Suppressor macrophage treated with lipopolysaccharide for 1 hour (primary cell): ENCODE measurements around the gene TMEM121.
"Not testable (repeated sequence)": the region's sequence is repeated elsewhere in the genome, so short reads cannot be mapped to it uniquely, and the experiment has no call there.

Source experiments
- DNase-seq, 3 donors: peaks; one replicate each; pipeline ENCODE4 v3.0.0-alpha.2; 2020 to 2022

Gene TMEM121

GRCh38 chr14:105547072-105547471, 20.7 kb downstream of the TMEM121 start:
- not testable (repeated sequence) for DNase-seq

- no peak for DNase-seq
Observed at GRCh38 chr14:105547741-105548169, 21.4 kb downstream of the TMEM121 start.

- DNase-seq, result no peak
Observed at GRCh38 chr14:105549481-105549880, 23.1 kb downstream of the TMEM121 start.

- DNase-seq, result no peak
Observed at GRCh38 chr14:105554022-105554421, 27.6 kb downstream of the TMEM121 start.

- no peak for DNase-seq
Observed at GRCh38 chr14:105554523-105554922, 28.1 kb downstream of the TMEM121 start.

GRCh38 chr14:105557671-105558070, 31.3 kb downstream of the TMEM121 start:
- not testable (repeated sequence) for DNase-seq

GRCh38 chr14:105558449-105559154, 32.2 kb downstream of the TMEM121 start:
- not testable (repeated sequence) for DNase-seq

- not testable (repeated sequence) for DNase-seq
Observed at GRCh38 chr14:105559384-105560047, 33.1 kb downstream of the TMEM121 start.

GRCh38 chr14:105560048-105560669, 33.8 kb downstream of the TMEM121 start:
- not testable (repeated sequence) for DNase-seq

GRCh38 chr14:105561345-105561744, 35.0 kb downstream of the TMEM121 start:
- not testable (repeated sequence) for DNase-seq

- no peak for DNase-seq
Observed at GRCh38 chr14:105562713-105563346, 36.4 kb downstream of the TMEM121 start.

- DNase-seq, result no peak
Observed at GRCh38 chr14:105563347-105563737, 37.0 kb downstream of the TMEM121 start.

- DNase-seq, result not testable (repeated sequence)
Observed at GRCh38 chr14:105564536-105564935, 38.2 kb downstream of the TMEM121 start.

- not testable (repeated sequence) for DNase-seq
Observed at GRCh38 chr14:105565185-105565919, 39.0 kb downstream of the TMEM121 start.

- DNase-seq, result not testable (repeated sequence)
Observed at GRCh38 chr14:105566248-105567163, 40.1 kb downstream of the TMEM121 start.

GRCh38 chr14:105567164-105568103, 41.1 kb downstream of the TMEM121 start:
- not testable (repeated sequence) for DNase-seq

- DNase-seq, result not testable (repeated sequence)
Observed at GRCh38 chr14:105568140-105568843, 41.9 kb downstream of the TMEM121 start.

GRCh38 chr14:105568859-105569766, 42.7 kb downstream of the TMEM121 start:
- DNase-seq, result no peak
